ENCODE measurements around the gene SLC25A22. TPM values are rescaled to one million over a fixed set of nuclear protein-coding genes. Genes with fewer than 3 reads are reported as not detected.

SLC25A22 gene
- polyA plus RNA-seq, 1 donor (not counting 4 experiments of a cell fraction or from before 2014, with no cell fraction given) = 13.5 TPM

GRCh38 chr11:794013-794765 is 3.9 kb downstream of the SLC25A22 start:
- dilution Hi-C loops (cut with MboI; ENCODE audit: extremely low pct_ligation_motif_present, low sequenced_read_pairs) = no loop called here
- H3K9ac ChIP-seq (ENCODE audit: control insufficient read depth, extremely low read depth, insufficient read depth, low read length) = no peak overlapping the region

GRCh38 chr11:793556-793955 is 4.5 kb downstream of the SLC25A22 start:
- no peaks in the 10 kb centered on the region for H3K9me3 ChIP-seq (ENCODE audit: control insufficient read depth, low read depth, low read length)
- H3K9ac ChIP-seq (ENCODE audit: control insufficient read depth, extremely low read depth, insufficient read depth, low read length) = no peak overlapping the region
- H3K27me3 ChIP-seq (ENCODE audit: control insufficient read depth, extremely low read depth, insufficient read depth, low read length) = peaks cover 8% of the 10 kb centered on the region
- H3K4me3 ChIP-seq (ENCODE audit: control insufficient read depth in 2 of 3, extremely low read depth in 1 of 3, insufficient read depth in 2 of 3, low read depth in 1 of 3, low read length in 3 of 3) = no peak overlapping the region
- H3K36me3 ChIP-seq (ENCODE audit: control insufficient read depth in 2 of 2, extremely low read depth in 1 of 2, insufficient read depth in 2 of 2, low read length in 2 of 2) = peaks cover 8 to 11% of the 10 kb centered on the region in 2 experiments
- no peaks in the 10 kb centered on the region for H3K9me1 ChIP-seq (ENCODE audit: control insufficient read depth, extremely low read depth, insufficient read depth, low read length)
- no peak overlapping the region for H3K4me2 ChIP-seq (ENCODE audit: control insufficient read depth, extremely low read depth, insufficient read depth, low read depth, low read length)
- no peak for DNase-seq (ENCODE audit: low read depth, low spot score)
- H4K20me1 ChIP-seq (ENCODE audit: control insufficient read depth, extremely low read depth, insufficient read depth, low read length) = no peaks in the 10 kb centered on the region
- H3K27ac ChIP-seq (ENCODE audit: control insufficient read depth, insufficient read depth, low read length) = no peak overlapping the region
- no peak for TF ChIP-seq CTCF (optimal IDR thresholded peaks at IDR 0.05 in 1 of 3, IDR thresholded peaks at IDR 0.05 in 1 of 3, conservative IDR thresholded peaks at IDR 0.05 in 1 of 3; ENCODE audit: extremely low read depth in 1 of 3, insufficient read depth in 2 of 3, low read length in 3 of 3)
- TF ChIP-seq EZH2 (IDR thresholded peaks at IDR 0.05; ENCODE audit: low read length) = no peak
- dilution Hi-C loops (cut with MboI; ENCODE audit: extremely low pct_ligation_motif_present, low sequenced_read_pairs) = no loop called here
- H3K4me1 ChIP-seq (ENCODE audit: control insufficient read depth, extremely low read depth, insufficient read depth, low read length) = peaks cover 17% of the 10 kb centered on the region
- no peak for FAIRE-seq
- no peaks in the 10 kb centered on the region for H3K79me2 ChIP-seq (ENCODE audit: control insufficient read depth, insufficient read depth, low read length)
- H2AFZ ChIP-seq (ENCODE audit: control insufficient read depth, low read length) = no peak overlapping the region

More at GRCh38 chr11:794013-794765, 3.9 kb downstream of the SLC25A22 start:
- no peak for TF ChIP-seq CTCF (optimal IDR thresholded peaks at IDR 0.05 in 1 of 3, IDR thresholded peaks at IDR 0.05 in 1 of 3, conservative IDR thresholded peaks at IDR 0.05 in 1 of 3; ENCODE audit: extremely low read depth in 1 of 3, insufficient read depth in 2 of 3, low read length in 3 of 3)
- TF ChIP-seq EZH2 (IDR thresholded peaks at IDR 0.05; ENCODE audit: low read length) = no peak
- Histone ChIP-seq H3K9me1 (ENCODE audit: control insufficient read depth, extremely low read depth, insufficient read depth, low read length) (no peaks in the 10 kb centered on the region), H3K4me1 (ENCODE audit: control insufficient read depth, extremely low read depth, insufficient read depth, low read length) (peaks cover 17% of the 10 kb centered on the region), H3K4me3 (ENCODE audit: control insufficient read depth in 2 of 3, extremely low read depth in 1 of 3, insufficient read depth in 2 of 3, low read depth in 1 of 3, low read length in 3 of 3) (no peak overlapping the region), H3K27me3 (ENCODE audit: control insufficient read depth, extremely low read depth, insufficient read depth, low read length) (peaks cover 2% of the 10 kb centered on the region), H3K27ac (ENCODE audit: control insufficient read depth, insufficient read depth, low read length) (no peak overlapping the region), H3K79me2 (ENCODE audit: control insufficient read depth, insufficient read depth, low read length) (no peaks in the 10 kb centered on the region), H4K20me1 (ENCODE audit: control insufficient read depth, extremely low read depth, insufficient read depth, low read length) (no peaks in the 10 kb centered on the region), H2AFZ (ENCODE audit: control insufficient read depth, low read length) (no peak overlapping the region), H3K9me3 (ENCODE audit: control insufficient read depth, low read depth, low read length) (no peaks in the 10 kb centered on the region), H3K4me2 (ENCODE audit: control insufficient read depth, extremely low read depth, insufficient read depth, low read depth, low read length) (peak overlapping the region; percentile 96), H3K36me3 (ENCODE audit: control insufficient read depth in 2 of 2, extremely low read depth in 1 of 2, insufficient read depth in 2 of 2, low read length in 2 of 2) (peaks cover 8 to 11% of the 10 kb centered on the region in 2 experiments)
- FAIRE-seq (no peak), DNase-seq (ENCODE audit: low read depth, low spot score) (no peak)
